Ramos (cell line): ENCODE results near the gene GALNT15.

Experiments
- in situ Hi-C: fragments of 300-500 bp; cut with MboI; formaldehyde crosslinking; loops from one replicate; pipeline ENCODE4 v1.14.3; 2022; ENCODE audit warnings: low sequenced_read_pairs; ENCODE audit not compliant: unreplicated experiment

Gene GALNT15

GRCh38 chr3:16150285-16150684 is 24.2 kb upstream of the GALNT15 start:
- in situ Hi-C loops, result no loop called here

DNA sequence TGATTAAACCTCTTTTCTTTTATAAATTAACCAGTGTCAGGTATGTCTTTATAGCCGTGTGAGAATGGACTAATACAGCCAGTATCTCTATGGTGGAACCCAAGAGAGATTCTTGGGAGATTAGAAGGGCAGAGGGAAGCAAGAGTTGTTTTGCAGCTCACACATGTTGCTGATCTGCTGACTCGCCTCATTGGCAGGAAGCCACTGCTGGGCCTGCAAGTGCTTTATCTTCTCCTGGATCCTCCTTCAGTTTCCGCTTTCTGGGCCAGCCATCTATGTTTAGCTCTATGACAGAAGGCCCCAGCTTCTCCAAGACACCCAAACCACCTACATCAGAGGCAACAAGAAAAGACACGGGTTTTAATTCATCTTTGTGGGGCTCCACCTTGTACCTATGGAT is 23.4 kb upstream of the GALNT15 start:
- in situ Hi-C loops, result no loop called here

DNA sequence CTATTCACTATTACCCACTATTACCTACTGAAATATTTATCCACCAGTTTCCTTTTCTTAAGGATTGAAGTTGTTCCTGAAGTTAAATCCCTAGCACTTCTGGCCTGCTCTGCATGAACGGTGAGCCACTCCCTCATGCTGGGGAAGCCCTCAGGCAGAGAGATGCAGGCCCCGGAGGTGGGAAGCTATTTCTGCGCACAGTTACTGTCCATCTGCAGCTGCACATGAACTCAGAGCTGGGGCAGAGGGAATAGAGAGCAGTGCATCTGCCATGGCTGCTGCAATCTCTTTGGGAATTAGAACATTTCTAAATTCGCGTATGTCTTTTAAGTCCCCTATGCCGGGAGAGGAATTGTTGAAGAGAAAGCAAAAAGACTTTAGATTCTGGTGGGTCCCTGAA is 6.3 kb upstream of the GALNT15 start:
- in situ Hi-C loops, result no loop called here

GRCh38 chr3:16171009-16171408 is 3.5 kb upstream of the GALNT15 start:
- in situ Hi-C loops, result no loop called here

DNA sequence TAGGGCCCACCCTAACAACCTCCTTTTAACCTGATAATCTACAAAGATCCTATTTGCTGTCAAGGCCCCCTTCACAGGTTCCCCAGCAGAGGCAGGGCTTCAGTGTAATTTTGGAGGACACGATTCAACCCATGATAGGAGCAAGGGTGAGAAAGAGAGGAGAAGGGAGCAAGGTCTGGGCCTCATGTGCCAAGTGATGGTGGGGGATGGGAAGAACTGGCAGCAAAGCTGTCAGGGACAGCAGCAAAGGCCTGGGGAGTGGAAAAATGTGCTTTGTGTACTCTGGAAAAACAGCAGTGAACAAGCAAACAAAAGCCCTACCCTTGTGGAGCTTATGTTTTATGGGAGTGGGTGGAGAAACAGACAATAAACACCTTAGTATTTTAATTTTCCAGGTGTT is 2.7 kb upstream of the GALNT15 start:
- in situ Hi-C loops, result no loop called here

GRCh38 chr3:16173283-16174025 is 1.0 kb upstream of the GALNT15 start:
- in situ Hi-C loops, result no loop called here

- in situ Hi-C loops, result no loop called here
Measured at GRCh38 chr3:16174026-16174355, 489 bp upstream of the GALNT15 start.

DNA sequence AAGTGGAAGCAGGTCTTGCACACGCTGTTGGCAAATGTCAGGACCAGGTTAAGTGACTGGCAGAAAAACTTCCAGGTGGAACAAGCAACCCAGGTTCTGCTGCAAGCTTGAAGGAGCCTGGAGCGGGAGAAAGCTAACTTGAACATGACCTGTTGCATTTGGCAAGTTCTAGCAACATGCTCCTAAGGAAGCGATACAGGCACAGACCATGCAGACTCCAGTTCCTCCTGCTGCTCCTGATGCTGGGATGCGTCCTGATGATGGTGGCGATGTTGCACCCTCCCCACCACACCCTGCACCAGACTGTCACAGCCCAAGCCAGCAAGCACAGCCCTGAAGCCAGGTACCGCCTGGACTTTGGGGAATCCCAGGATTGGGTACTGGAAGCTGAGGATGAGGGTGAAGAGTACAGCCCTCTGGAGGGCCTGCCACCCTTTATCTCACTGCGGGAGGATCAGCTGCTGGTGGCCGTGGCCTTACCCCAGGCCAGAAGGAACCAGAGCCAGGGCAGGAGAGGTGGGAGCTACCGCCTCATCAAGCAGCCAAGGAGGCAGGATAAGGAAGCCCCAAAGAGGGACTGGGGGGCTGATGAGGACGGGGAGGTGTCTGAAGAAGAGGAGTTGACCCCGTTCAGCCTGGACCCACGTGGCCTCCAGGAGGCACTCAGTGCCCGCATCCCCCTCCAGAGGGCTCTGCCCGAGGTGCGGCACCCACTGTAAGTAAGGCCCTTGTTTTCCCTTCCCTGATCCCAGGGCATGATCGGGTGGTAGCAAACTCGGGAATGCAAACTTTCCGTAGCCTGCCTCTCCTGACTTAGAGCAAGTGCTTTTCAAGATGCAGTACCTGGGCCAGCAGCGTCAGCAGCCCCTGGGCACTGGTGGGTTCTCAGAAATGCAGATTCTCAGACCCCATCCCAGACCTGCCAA is 759 bp downstream of the GALNT15 start:
- in situ Hi-C loops, result no loop called here

- in situ Hi-C loops, result no loop called here
Measured at GRCh38 chr3:16176391-16177030, 2.0 kb downstream of the GALNT15 start.

GRCh38 chr3:16177382-16177781 is 2.9 kb downstream of the GALNT15 start:
- in situ Hi-C loops, result no loop called here

DNA sequence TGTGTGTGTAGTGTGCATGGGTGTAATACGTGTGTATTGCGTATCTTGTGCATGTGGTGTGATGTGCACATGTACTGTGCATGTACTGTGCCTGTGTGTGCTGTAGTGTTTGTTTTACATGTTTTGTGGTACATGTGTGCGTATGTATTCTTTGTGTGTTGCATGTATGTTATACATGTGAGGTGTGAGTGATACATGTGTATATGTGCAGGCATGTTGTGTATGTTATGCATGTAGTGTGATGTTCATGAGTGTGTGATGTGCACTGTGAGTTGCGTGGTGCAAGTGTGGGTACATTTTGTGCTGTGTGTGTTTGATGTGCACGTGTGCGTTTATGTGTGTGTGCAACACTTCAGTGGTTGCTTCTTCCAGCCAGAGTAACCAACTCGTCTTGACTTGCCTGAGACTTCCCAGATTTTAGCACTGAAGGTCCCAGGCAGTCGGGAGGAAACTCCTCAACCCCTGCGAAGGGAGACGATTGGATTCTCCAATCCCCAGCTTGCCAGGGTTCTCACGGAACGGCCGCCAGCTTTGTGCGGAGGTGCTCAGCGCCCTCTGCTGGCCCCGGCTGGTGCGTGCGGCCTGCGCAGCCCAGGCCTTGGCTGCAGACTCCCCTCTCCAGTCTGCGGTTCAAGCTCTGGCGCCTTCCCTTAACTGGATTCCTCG is 3.6 kb downstream of the GALNT15 start:
- in situ Hi-C loops, result no loop called here

GRCh38 chr3:16178628-16178988 is 4.1 kb downstream of the GALNT15 start:
- in situ Hi-C loops, result no loop called here

DNA sequence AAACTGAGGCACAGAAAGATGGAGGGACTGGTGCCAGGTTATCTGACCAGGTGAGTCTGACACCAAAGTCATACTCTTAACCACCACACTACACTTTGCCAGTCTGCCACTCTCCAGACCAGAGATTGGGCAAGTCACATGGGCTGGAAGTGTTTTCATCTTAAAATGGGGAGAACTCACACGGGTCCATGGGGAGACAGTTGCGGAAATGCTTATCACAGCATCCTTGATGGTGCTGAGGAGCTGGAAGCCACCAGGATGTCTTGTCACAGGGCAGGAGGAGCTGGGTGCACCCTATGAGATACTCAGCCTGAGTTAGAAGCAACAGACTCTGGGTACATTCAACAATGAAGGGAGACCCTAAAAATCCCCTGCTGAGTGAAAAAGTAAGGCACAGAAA is 4.8 kb downstream of the GALNT15 start:
- in situ Hi-C loops, result no loop called here

GRCh38 chr3:16179771-16180736 is 5.6 kb downstream of the GALNT15 start:
- in situ Hi-C loops, result no loop called here

DNA sequence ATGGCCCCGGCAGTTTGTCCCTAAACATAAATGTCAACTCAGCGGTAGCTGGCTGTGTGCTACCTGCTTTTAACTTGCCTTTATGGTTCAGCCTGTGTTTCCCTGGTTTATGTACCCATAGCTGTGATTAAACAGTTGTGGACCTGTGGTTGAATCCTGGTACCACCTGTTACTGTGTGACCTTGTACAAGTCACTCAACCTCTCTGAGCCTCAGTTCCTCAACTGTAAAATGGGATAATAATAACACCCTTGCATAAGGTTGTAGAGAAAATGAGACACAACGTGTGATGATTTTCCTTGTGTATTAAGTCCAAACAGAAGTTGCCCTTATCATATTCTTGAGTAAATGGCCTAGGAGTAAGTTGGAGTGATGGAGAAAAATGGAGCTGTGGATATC is 6.3 kb downstream of the GALNT15 start:
- in situ Hi-C loops, result no loop called here

- in situ Hi-C loops, result no loop called here
Measured at GRCh38 chr3:16181361-16181760, 6.9 kb downstream of the GALNT15 start.

- in situ Hi-C loops, result no loop called here
Measured at GRCh38 chr3:16182183-16182582, 7.7 kb downstream of the GALNT15 start.

DNA sequence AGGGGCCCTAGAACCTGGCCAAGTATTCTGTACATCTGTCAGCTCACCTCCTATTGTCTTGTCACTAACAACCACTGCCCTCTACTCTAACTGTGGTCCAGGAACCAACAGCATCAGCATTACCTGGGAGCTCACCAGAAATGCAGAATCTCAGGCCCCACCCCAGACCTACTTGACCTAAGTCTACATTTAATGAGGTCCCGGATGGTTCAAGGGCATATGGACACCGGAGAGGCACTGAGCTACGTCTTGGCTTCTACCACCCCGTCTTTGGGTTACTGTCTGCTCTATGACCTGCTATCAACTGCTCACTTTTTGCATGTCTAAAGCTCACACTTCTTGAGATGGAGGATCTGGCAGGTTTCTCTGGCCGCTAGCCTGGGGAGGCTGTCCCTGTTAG is 8.1 kb downstream of the GALNT15 start:
- in situ Hi-C loops, result no loop called here

DNA sequence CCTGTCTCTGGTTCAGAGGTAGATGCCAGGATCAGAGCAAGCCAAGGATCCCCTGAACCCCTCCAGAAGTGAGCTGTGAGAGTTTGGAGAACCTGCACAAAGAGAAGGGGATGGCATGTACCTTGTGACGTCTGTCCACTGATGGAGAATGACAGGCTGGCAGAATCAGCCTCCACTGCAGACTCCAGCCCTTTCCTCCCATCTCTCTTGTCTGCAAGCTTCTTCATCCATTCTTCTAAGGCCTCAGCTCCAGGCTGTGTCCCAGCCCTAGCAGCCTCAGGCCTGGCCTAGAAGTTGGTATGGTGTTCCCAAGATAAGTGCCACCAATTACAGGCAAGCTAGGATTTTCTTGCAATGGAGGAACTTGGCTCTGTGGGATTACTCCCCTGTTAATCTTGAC is 8.6 kb downstream of the GALNT15 start:
- in situ Hi-C loops, result no loop called here
